Measurements from ENCODE around the gene ZNF638. TPM values are rescaled to one million over a fixed set of nuclear protein-coding genes. Genes with fewer than 3 reads are reported as not detected.
"Not testable (repeated sequence)": the region's sequence is repeated elsewhere in the genome, so short reads cannot be mapped to it uniquely, and the experiment has no call there.

The ZNF638 gene
- total RNA-seq, 2 donors from 2014 or later: 73.9 to 77.9 TPM

GRCh38 chr2:71422786-71423185, 91.2 kb downstream of the ZNF638 start:
- no peaks in the 10 kb centered on the region for H3K27me3 ChIP-seq
- H3K9me3 ChIP-seq: no peaks in the 10 kb centered on the region
- peaks cover 0 to 2% of the 10 kb centered on the region in 2 donors for H3K4me1 ChIP-seq
- no peak for DNase-seq (ENCODE audit: low spot score)
- peaks cover 39% of the 10 kb centered on the region for H3K36me3 ChIP-seq
- no peak overlapping the region for H3K27ac ChIP-seq
- TF ChIP-seq CTCF (IDR thresholded peaks at IDR 0.05): no peak
- no peak overlapping the region for H3K4me3 ChIP-seq

DNA sequence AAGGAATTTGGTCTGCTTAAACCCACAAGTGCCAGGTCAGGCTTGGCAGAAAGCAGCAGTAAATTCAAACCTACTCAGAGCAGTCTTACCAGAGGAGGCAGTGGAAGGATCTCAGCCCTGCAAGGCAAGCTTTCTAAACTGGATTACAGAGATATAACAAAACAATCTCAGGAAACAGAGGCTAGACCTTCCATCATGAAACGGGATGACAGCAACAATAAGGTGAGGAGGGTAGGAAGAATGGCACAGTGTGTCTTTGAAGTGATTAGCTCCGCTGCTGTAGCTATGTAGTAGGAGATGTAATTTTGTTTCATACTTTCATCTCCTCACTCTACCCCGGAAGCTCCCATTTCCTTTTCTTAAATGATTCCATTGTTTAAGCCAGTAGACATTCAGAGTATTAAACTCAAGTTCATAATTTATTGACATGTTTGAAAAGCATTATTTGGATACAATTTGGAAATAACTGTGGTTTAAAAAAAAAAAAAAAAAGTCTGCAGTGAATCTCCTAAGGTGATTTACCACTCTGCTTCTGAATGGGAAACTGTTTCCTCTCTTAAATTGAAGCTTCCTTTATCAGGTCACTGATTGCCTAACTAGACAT, 92.3 kb downstream of the ZNF638 start:
- Histone ChIP-seq H3K4me3 (no peak overlapping the region), H3K27ac (no peak overlapping the region), H3K36me3 (peaks cover 49% of the 10 kb centered on the region), H3K9me3 (no peaks in the 10 kb centered on the region), H3K27me3 (no peaks in the 10 kb centered on the region), H3K4me1 (no peaks in the 10 kb centered on the region)
- DNase-seq (ENCODE audit: low spot score): no peak
- no peak for TF ChIP-seq CTCF (IDR thresholded peaks at IDR 0.05)

GRCh38 chr2:71426721-71427120, 95.1 kb downstream of the ZNF638 start:
- Histone ChIP-seq H3K4me1 (no peaks in the 10 kb centered on the region), H3K27ac (no peak overlapping the region), H3K4me3 (no peak overlapping the region), H3K36me3 (peaks cover 75% of the 10 kb centered on the region), H3K27me3 (no peaks in the 10 kb centered on the region), H3K9me3 (no peaks in the 10 kb centered on the region)
- no peak for DNase-seq (ENCODE audit: low spot score)
- TF ChIP-seq CTCF (IDR thresholded peaks at IDR 0.05): no peak

DNA sequence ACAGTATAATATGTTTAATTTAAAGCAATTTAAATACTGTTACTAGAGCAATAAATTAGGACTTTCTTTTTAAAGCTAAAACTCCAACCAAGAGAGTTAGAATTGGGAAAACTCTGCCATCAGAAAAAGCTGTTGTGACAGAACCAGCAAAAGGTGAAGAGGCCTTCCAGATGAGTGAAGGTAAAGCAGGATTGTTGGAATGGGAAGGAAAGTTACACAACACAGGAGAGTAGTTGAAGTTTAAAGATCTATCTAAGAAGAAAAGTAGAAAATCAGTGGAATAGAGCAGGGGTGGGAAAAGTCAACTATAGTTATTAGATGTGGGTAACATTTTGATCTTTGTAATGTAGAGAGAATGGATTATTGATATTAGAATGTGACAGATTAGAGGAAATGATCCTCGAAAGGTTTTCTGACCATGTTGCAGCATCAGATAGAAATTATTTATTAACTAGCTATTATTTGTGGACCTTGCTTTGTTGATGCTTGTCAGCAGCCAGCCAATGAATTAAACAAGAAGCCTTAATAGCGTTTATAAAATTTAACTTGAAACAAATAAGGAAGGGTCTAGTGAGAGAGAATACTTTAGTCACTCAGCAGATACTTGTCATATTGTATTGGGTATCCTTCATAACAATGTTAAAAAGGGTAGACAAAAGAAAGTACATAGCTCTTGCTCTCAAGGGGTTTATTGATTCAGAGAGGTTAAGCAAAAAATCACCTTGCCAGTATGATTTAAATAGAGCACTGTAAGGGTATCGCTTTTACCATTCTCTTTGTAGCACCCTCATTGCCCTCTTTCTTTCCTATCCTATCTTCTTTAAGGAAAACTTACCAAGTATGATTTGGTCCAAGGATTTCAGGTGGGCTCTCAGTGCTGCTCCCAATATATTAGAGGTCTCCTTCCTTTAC, 97.1 kb downstream of the ZNF638 start:
- peaks cover 85% of the 10 kb centered on the region for H3K36me3 ChIP-seq
- DNase-seq (ENCODE audit: low spot score): no peak
- no peak overlapping the region for H3K4me3 ChIP-seq
- H3K27ac ChIP-seq: no peak overlapping the region
- H3K4me1 ChIP-seq: no peaks in the 10 kb centered on the region
- TF ChIP-seq CTCF (IDR thresholded peaks at IDR 0.05): no peak
- H3K9me3 ChIP-seq: no peaks in the 10 kb centered on the region
- H3K27me3 ChIP-seq: no peaks in the 10 kb centered on the region

- not testable (repeated sequence) for H3K36me3 ChIP-seq; H3K27me3 ChIP-seq; H3K4me3 ChIP-seq; DNase-seq (ENCODE audit: low spot score); H3K27ac ChIP-seq; H3K4me1 ChIP-seq; H3K9me3 ChIP-seq
Observed at GRCh38 chr2:71445142-71445541, 113.6 kb downstream of the ZNF638 start.

DNA sequence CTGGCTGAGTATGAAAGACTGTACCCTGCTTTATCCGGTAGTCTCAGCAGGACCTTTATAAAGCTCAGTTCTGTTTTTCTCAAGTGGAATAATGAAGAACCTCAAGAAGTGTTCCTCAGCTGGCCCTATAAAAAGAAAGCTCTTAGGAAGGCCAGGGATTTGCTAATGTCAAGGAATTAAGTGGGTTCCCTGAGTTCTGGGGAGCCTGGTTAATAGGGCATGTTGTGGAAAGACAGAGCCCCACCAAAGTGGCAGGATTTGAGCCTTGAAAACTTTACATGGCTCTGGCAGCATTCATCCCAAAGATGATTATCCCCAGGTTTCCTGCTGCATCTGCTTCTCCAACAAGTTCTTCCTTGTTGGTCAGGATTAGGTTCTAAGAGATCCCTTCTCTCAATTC, 114.9 kb downstream of the ZNF638 start:
- DNase-seq (ENCODE audit: low spot score): no peak
- no peaks in the 10 kb centered on the region for H3K27me3 ChIP-seq
- no peaks in the 10 kb centered on the region for H3K9me3 ChIP-seq
- H3K4me3 ChIP-seq: no peak overlapping the region
- H3K36me3 ChIP-seq: no peaks in the 10 kb centered on the region
- peaks cover 0 to 19% of the 10 kb centered on the region in 2 donors for H3K4me1 ChIP-seq
- no peak for TF ChIP-seq CTCF (IDR thresholded peaks at IDR 0.05)
- no peak overlapping the region for H3K27ac ChIP-seq
